GM21528 (cell line): Measurements from ENCODE around the gene AFF3.
"Not testable (repeated sequence)": the region's sequence is repeated elsewhere in the genome, so short reads cannot be mapped to it uniquely, and the experiment has no call there.

Experiments used
- ATAC-seq: cut with Tn5 transposase; IDR thresholded peaks from one replicate; pipeline ENCODE4 v1.9.1; 2021; ENCODE audit warnings: mild to moderate bottlenecking, moderate library complexity; ENCODE audit not compliant: unreplicated experiment, low FRiP score

Gene AFF3

GRCh38 chr2:99980176-99980575 is 162.2 kb downstream of the AFF3 start:
- ATAC-seq, result no peak

GRCh38 chr2:99977966-99978365 is 164.4 kb downstream of the AFF3 start:
- no peak for ATAC-seq

- ATAC-seq, result no peak
Observed at GRCh38 chr2:99975386-99975785, 167.0 kb downstream of the AFF3 start.

DNA sequence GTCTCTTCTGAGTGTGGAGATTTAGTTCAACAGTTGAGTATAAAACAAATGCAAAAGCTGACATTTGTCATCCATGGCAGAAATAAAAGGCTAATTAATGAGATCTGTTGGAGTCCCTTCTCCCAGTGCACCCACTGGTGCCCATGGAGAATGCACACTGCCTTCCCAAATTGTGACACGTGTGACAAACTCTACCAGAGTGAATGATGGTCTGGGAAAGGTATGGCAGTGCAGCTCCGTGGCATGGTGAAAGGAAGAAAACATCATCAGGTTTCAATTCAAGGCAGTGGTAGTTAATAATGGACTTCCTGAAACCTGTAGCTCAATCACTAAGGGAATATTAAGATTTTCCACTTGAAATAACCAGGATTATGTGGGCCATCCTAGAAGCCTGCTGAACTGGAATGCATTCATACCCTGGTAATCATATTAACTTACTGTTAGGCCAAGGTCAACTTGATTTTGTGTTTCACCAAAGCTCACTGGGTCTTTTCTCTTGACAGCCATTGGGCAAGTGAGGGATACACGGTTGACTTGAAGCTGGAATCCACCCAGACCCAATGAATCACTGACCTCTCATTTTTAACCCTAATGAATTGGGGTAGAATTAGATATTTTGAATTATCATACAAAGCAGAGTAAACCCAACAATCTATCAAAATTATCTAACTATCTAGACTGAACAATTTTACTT is 167.6 kb downstream of the AFF3 start:
- no peak for ATAC-seq

DNA sequence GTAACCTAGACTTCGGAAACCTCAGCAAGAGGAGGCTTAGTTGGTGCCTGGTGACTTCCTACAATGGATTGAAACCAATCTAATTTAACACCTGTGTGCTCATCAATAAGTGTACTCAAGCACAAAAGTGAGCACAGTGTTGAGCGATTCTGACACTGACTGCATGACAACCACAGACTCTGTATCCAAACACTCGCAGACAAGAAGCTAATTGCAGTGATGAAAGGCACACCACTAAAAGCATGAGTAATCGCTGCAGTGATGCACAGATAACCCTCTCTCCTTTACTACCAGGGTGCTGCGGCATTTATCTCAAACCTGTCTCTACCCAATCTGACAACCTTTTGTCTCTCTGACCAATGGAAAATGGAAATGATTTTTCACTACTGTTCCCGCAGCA is 168.1 kb downstream of the AFF3 start:
- no peak for ATAC-seq

DNA sequence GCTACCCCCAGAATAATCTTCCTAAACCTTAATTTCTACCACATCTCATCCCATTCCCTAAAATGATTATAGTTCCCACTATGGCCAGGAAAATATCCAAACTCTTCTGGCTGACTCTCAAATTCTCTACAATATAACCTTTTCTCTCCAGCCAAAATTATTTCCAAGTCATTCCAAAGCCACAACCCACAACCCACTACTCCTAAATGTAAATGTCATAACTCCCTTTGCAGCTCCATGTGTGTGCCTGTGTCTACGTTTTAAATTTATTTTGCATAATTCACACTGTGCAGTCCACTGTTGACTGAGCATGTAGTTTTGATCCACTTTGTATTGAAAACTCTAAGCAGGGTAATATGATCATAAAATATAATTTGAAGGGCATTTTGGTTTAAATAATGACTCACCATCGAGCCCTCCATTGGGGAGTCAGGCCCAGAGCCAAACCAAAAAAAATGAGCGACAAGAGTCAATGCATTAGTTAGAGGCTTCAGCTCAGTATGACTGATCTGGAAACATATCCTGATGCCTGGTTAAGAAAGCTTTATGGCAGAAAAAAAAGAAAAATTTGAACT is 171.0 kb downstream of the AFF3 start:
- ATAC-seq, result no peak

DNA sequence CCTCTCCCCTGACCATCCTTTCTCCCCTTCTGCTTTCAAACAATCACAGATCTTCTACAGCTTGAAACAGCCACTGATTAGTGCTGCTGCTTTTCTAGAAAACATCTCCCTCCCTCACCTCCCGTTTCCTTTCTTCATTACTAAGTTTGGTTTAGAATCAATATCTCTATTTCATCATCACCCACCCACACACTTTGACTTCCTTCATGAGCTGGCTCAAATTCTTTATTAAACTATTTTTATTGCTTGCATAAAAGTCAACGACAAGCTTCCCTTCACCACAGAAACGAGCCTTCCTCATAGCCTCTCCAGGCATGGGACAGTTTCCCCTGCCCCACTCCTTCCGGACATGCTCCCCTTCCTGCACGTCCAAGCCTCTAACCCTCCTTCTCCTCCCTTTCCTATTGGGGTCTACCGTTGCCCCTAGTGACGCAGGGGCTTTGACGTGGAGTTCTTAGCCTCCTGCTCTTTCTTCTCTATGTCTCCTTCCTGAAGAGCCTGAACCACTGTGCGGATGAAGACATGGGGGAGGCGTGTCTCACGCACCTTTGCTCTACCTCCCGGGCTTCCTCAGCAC is 172.0 kb downstream of the AFF3 start:
- no peak for ATAC-seq

- no peak for ATAC-seq
Observed at GRCh38 chr2:99961196-99961913, 181.0 kb downstream of the AFF3 start.

DNA sequence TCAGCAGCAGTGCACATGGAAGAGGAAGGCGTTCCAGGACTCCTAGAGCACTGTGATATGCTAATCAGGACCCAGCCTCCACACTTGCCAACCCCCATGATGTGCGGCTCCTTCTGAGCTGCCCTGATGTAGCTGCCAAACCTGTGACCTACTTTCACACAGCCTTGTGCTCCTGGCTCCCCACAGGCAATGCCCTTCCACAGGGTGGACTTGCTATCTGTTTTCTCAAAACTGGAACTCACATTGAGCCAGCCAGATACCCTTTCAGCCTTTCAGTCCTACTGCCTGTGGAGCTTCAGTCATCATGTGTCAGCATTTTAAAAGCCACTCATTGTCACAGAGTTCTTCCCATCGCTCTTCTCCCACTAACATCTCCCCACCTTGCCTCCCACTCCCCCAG is 181.6 kb downstream of the AFF3 start:
- no peak for ATAC-seq

DNA sequence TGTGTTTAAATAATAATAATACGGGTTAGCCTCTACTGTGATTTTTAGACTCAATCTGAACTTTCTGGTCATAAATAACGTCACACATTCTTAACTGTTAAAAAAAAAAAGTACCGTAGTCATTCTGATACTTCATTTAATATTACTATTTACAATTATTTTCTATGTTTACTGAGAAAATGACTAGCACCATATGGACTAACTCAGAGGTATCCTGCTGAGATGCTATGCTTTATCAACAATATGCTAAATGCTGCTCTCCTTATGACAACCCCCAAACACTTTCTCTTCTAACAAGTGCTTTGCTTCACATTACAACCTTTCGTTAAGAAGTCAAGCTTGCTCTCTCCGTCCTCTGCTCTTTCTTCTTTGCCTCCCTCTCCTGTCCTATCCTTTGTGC is 182.1 kb downstream of the AFF3 start:
- no peak for ATAC-seq

DNA sequence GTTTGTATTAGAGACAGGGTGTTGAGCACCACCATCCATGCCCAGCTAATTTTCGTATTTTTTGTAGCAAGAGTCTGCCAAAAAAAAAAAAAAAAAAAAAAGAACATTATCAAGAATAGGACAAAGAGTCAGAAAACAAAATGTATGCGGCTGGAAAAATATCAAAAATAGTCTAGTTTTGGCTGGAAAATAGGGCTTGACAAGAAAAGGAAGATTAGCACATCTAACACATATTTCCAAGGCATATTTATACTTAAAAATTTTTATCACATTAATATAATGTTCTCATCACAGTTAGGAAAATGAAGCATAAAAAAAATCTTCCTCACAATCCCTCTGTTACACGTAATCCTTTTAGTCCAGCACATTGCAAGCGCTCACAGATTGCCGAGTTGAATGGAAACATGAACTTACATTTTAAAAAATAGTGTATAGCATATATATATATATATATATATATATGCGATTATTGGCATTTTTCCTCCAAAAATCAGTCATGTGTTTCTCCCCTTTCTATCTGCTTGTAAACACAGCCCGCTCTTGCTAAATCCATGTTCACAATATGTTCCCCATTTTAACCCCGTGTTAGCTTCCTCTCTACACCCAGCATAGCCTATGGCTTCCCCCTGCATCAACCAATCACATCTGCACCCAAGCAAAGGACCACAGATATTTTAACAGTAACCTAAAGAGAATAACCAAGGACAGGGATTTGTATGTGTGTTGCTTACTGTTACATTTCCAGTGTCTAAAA is 183.0 kb downstream of the AFF3 start:
- no peak for ATAC-seq

DNA sequence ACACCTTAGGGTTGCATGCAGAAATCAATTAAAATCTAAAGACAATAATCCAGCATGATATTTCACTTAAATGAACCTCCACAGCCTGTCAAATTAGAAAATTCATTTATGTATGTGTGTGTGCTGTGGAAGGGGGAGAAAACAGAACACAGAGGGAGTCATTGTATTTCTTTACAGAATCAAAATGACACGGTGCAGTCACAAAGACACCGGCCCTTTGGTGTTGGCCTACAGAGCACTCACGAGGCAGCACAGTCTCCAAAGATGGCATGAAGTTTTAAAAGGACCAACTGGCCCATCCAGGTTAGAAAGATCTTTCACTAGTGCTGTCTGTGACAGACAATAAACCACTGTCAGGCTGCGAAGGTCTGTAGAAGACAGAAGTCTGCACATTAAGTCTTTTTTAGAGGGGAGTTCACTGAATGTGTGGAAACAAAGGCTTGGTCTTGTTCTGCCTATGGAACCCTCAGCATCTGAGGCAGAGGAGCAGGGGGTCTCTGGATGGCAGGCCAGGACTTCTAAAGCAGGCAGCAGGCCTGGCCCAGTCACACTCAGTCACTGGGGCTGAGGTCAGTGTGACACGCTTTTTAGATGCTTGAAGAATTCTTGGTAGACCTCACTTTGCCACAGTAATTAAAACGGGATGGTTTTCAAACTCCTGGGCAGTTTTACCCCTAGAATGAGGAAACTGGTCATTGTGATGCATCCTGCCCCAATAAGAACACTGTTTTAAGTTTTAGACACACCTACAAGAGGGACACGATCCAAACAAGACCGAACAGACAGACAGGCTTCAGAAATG is 184.9 kb downstream of the AFF3 start:
- ATAC-seq, result no peak

- ATAC-seq, result no peak
Observed at GRCh38 chr2:99956232-99957030, 186.0 kb downstream of the AFF3 start.

DNA sequence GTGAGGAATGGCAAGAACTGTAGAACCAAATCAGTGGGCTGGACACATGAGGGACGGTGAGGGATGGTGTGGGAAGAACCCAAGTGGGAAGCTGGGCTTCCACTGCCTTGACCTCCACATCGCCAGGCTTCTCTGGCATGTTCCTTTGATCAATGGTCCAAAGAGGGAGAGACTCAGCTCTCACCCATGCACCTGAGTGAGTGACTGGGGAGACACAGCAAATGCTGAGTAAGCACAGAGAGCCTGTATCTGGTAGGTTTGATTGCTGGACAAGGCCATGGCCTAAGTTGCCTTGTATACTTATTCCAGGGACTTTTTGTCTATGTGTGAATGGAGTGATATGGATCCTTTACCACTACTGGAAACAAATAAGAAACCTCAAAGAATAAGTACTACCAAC is 188.6 kb downstream of the AFF3 start:
- ATAC-seq, result no peak

GRCh38 chr2:99949963-99950362 is 192.4 kb downstream of the AFF3 start:
- ATAC-seq, result no peak

DNA sequence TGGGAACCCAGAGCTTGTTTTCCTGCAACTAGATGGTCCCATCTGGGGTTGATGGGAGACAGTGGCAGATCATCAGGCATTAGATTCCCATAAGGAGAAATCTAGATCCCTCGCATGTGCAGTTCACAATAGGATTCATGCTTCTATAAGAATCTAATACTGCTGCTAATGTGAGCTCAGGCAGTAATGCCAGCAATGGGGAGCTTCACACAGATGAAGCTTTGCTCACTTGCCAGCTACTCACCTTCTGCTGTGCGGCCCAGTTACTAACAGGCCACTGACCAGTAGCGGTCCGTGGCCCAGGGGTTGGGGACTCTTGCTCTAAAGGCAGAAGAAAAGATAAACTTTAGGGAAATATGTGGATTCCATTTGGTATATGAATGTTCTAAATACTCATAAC is 192.9 kb downstream of the AFF3 start:
- no peak for ATAC-seq

GRCh38 chr2:99948010-99948409 is 194.4 kb downstream of the AFF3 start:
- ATAC-seq, result no peak

GRCh38 chr2:99947366-99947765 is 195.0 kb downstream of the AFF3 start:
- ATAC-seq, result not testable (repeated sequence)

GRCh38 chr2:99944019-99944418 is 198.4 kb downstream of the AFF3 start:
- no peak for ATAC-seq
